ENCODE measurements around the gene LRRC61.
"Not testable (repeated sequence)": the region's sequence is repeated elsewhere in the genome, so short reads cannot be mapped to it uniquely, and the experiment has no call there.

LRRC61 gene

GRCh38 chr7:150290317-150290716, 32.8 kb upstream of the LRRC61 start:
- H3K9me3 ChIP-seq (ENCODE audit: control insufficient read depth, insufficient read depth, low read depth, low read length); CTCF ChIA-PET; POLR2A ChIA-PET; H3K4me3 ChIP-seq (ENCODE audit: low read depth, low read length); H3K4me1 ChIP-seq (ENCODE audit: control insufficient read depth, insufficient read depth, low read length); H3K27ac ChIP-seq (ENCODE audit: extremely low read depth, low read depth, low read length); H3K36me3 ChIP-seq (ENCODE audit: control insufficient read depth in 2 of 2, insufficient read depth in 1 of 2, low read length in 2 of 2): not testable (repeated sequence)

- CTCF ChIA-PET; H3K4me3 ChIP-seq (ENCODE audit: low read depth, low read length); H3K27ac ChIP-seq (ENCODE audit: extremely low read depth, low read depth, low read length); H3K4me1 ChIP-seq (ENCODE audit: control insufficient read depth, insufficient read depth, low read length); H3K36me3 ChIP-seq (ENCODE audit: control insufficient read depth in 2 of 2, insufficient read depth in 1 of 2, low read length in 2 of 2); POLR2A ChIA-PET; H3K9me3 ChIP-seq (ENCODE audit: control insufficient read depth, insufficient read depth, low read depth, low read length): not testable (repeated sequence)
Observed at GRCh38 chr7:150295027-150295426, 28.1 kb upstream of the LRRC61 start.

GRCh38 chr7:150295614-150296013, 27.5 kb upstream of the LRRC61 start:
- H3K9me3 ChIP-seq (ENCODE audit: control insufficient read depth, insufficient read depth, low read depth, low read length); H3K27ac ChIP-seq (ENCODE audit: extremely low read depth, low read depth, low read length); POLR2A ChIA-PET; H3K36me3 ChIP-seq (ENCODE audit: control insufficient read depth in 2 of 2, insufficient read depth in 1 of 2, low read length in 2 of 2); CTCF ChIA-PET; H3K4me3 ChIP-seq (ENCODE audit: low read depth, low read length); H3K4me1 ChIP-seq (ENCODE audit: control insufficient read depth, insufficient read depth, low read length): not testable (repeated sequence)

- H3K27ac ChIP-seq (ENCODE audit: extremely low read depth, low read depth, low read length); POLR2A ChIA-PET; CTCF ChIA-PET; H3K4me1 ChIP-seq (ENCODE audit: control insufficient read depth, insufficient read depth, low read length); H3K9me3 ChIP-seq (ENCODE audit: control insufficient read depth, insufficient read depth, low read depth, low read length); H3K4me3 ChIP-seq (ENCODE audit: low read depth, low read length); H3K36me3 ChIP-seq (ENCODE audit: control insufficient read depth in 2 of 2, insufficient read depth in 1 of 2, low read length in 2 of 2): not testable (repeated sequence)
Observed at GRCh38 chr7:150296802-150297201, 26.4 kb upstream of the LRRC61 start.

GRCh38 chr7:150297978-150298377, 25.2 kb upstream of the LRRC61 start:
- H3K27ac ChIP-seq (ENCODE audit: extremely low read depth, low read depth, low read length); CTCF ChIA-PET: not testable (repeated sequence)

GRCh38 chr7:150302908-150303310, 20.2 kb upstream of the LRRC61 start:
- H3K4me1 ChIP-seq (ENCODE audit: control insufficient read depth, insufficient read depth, low read length); H3K4me3 ChIP-seq (ENCODE audit: low read depth, low read length); H3K27ac ChIP-seq (ENCODE audit: extremely low read depth, low read depth, low read length); H3K9me3 ChIP-seq (ENCODE audit: control insufficient read depth, insufficient read depth, low read depth, low read length); POLR2A ChIA-PET; H3K36me3 ChIP-seq (ENCODE audit: control insufficient read depth in 2 of 2, insufficient read depth in 1 of 2, low read length in 2 of 2); CTCF ChIA-PET: not testable (repeated sequence)

More at GRCh38 chr7:150297978-150298377, 25.2 kb upstream of the LRRC61 start:
- POLR2A ChIA-PET; H3K36me3 ChIP-seq (ENCODE audit: control insufficient read depth in 2 of 2, insufficient read depth in 1 of 2, low read length in 2 of 2); H3K4me1 ChIP-seq (ENCODE audit: control insufficient read depth, insufficient read depth, low read length); H3K4me3 ChIP-seq (ENCODE audit: low read depth, low read length); H3K9me3 ChIP-seq (ENCODE audit: control insufficient read depth, insufficient read depth, low read depth, low read length): not testable (repeated sequence)

- H3K9me3 ChIP-seq (ENCODE audit: control insufficient read depth, insufficient read depth, low read depth, low read length); H3K36me3 ChIP-seq (ENCODE audit: control insufficient read depth in 2 of 2, insufficient read depth in 1 of 2, low read length in 2 of 2); POLR2A ChIA-PET; H3K27ac ChIP-seq (ENCODE audit: extremely low read depth, low read depth, low read length); H3K4me1 ChIP-seq (ENCODE audit: control insufficient read depth, insufficient read depth, low read length); H3K4me3 ChIP-seq (ENCODE audit: low read depth, low read length); CTCF ChIA-PET: not testable (repeated sequence)
Observed at GRCh38 chr7:150304499-150305258, 18.5 kb upstream of the LRRC61 start.

- H3K4me1 ChIP-seq (ENCODE audit: control insufficient read depth, insufficient read depth, low read length); CTCF ChIA-PET; POLR2A ChIA-PET; H3K4me3 ChIP-seq (ENCODE audit: low read depth, low read length); H3K36me3 ChIP-seq (ENCODE audit: control insufficient read depth in 2 of 2, insufficient read depth in 1 of 2, low read length in 2 of 2); H3K9me3 ChIP-seq (ENCODE audit: control insufficient read depth, insufficient read depth, low read depth, low read length); H3K27ac ChIP-seq (ENCODE audit: extremely low read depth, low read depth, low read length): not testable (repeated sequence)
- peak; percentile 76 for TF ChIP-seq ZSCAN16 (tag by site-specific recombination; IDR thresholded peaks at IDR 0.05)
Observed at GRCh38 chr7:150305259-150305902, 17.8 kb upstream of the LRRC61 start.

GRCh38 chr7:150305903-150306284, 17.3 kb upstream of the LRRC61 start:
- CTCF ChIA-PET = interaction anchor here (0.9 kb wide), 1 partner anchor 127 kb away, joined by 3 read pairs; no protein-coding TSS in a partner anchor
- H3K9me3 ChIP-seq (ENCODE audit: control insufficient read depth, insufficient read depth, low read depth, low read length); H3K27ac ChIP-seq (ENCODE audit: extremely low read depth, low read depth, low read length); H3K36me3 ChIP-seq (ENCODE audit: control insufficient read depth in 2 of 2, insufficient read depth in 1 of 2, low read length in 2 of 2); H3K4me3 ChIP-seq (ENCODE audit: low read depth, low read length); POLR2A ChIA-PET; H3K4me1 ChIP-seq (ENCODE audit: control insufficient read depth, insufficient read depth, low read length): not testable (repeated sequence)
